GM18526 (cell line): ENCODE results near the gene MED16.

Experiments
- POLR2A ChIP-seq: IDR thresholded peaks from 3 replicates; pipeline ENCODE4 v1.6.1; 2011; ENCODE audit not compliant: insufficient read length; ENCODE audit errors: extremely low read depth

The MED16 gene

DNA sequence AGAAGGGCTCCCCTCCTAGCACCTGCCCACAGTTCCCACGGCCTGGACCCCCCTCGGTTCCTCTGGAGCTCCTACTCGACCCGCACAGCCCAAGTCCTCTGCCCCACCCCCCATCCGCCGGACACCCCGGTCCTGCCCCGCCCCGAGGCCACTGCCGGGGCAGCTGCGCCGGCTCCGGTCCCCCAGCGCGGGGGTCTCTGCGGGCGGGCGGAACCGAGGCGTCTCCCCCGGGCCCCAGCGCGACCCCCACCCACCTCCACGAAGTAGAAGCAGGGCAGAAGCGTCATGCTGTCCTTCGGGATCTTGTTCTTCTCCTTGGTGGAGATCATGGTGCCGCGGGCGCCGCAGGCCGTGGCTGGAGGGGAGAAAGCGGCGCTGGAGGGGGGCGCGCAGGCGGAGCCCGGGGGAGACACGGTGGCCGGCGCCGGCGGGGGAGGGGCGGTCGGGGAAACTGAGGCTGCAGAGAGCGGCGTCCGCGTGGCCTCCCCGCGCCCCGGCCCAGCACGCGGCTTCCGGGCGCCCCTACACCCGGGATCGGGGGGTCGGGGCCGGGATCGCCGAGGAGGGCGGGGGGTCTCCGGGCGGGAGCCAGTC lies 71.7 kb downstream of the MED16 start:
- TF ChIP-seq POLR2A = no peak
